HepG2 (cell line): ENCODE data around the gene NAPEPLD. TPM values are rescaled to one million over a fixed set of nuclear protein-coding genes. Genes with fewer than 3 reads are reported as not detected.
A peak's percentile ranks its signal among the peaks of the same experiment; 100 is the strongest.

Experiments
- ATAC-seq: fragments of 200-7000 bp; cut with Tn5 transposase; 3 replicates; pipeline ENCODE4 v1.9.1; 2020; ENCODE audit warnings: mild to moderate bottlenecking, moderate library complexity
- BruUV-seq: library from RNA; stranded (reverse); fragments of 400-500 nt; replicated peaks from 2 replicates; lab custom pipeline; 2021; lab: Mats Ljungman, UMichigan
- CTCF ChIA-PET: fragments of 300-600 bp; formaldehyde crosslinking; extraction: SDS; loops from one replicate; lab custom pipeline; 2021; ENCODE audit warnings: low total read pairs, inconsistent platforms, low intra/inter-chr PET ratio; lab: Yijun Ruan, JAX
- POLR2A ChIA-PET: fragments of 350-600 bp; sonication (Branson Sonifier 250); formaldehyde crosslinking; loops from one replicate; lab custom pipeline; 2020; ENCODE audit warnings: antibody characterized with exemption, inconsistent platforms; lab: Yijun Ruan, JAX
- DNase-seq: peaks from one replicate; pipeline ENCODE4 v3.0.0-alpha.2; 2015; ENCODE audit warnings: low spot score
- FAIRE-seq: peaks from 3 replicates; lab custom pipeline; 2011; peaks lifted over from hg19 to GRCh38; lab: Jason Lieb, UNC
- H2AFZ ChIP-seq: one replicate; pipeline ENCODE4 v1.6.1; 2011; ENCODE audit warnings: low read length, inconsistent platforms
- H3K27ac ChIP-seq: fragments of 300-600 bp; 3 replicates; pipeline ENCODE4 v1.8.0; 2011; ENCODE audit warnings: mixed run types, mild to moderate bottlenecking, mixed read lengths, low read length, inconsistent platforms; ENCODE audit not compliant: insufficient read depth; ENCODE audit errors: extremely low read length
- H3K27me3 ChIP-seq, 2 experiments: fragments of 200-600 bp in 1 of 2; 2 replicates in 1 of 2; 3 replicates in 1 of 2; pipeline versions ENCODE4 v1.6.0 to v1.8.0; 2011; ENCODE audit warnings: low read length in 2 of 2, mild to moderate bottlenecking in 2 of 2, moderate library complexity in 2 of 2, inconsistent platforms in 1 of 2; ENCODE audit not compliant: insufficient read depth in 2 of 2, control insufficient read depth in 1 of 2
- H3K36me3 ChIP-seq, 2 experiments: fragments of 200-600 bp in 1 of 2; replicated peaks in 1 of 2; 2 replicates in 1 of 2; 3 replicates in 1 of 2; pipeline versions ENCODE4 v1.5.1 to v1.8.0; 2011; ENCODE audit warnings: low read length in 2 of 2, inconsistent platforms in 1 of 2; ENCODE audit not compliant: insufficient read depth in 2 of 2, control insufficient read depth in 1 of 2
- H3K4me1 ChIP-seq: 2 replicates; pipeline ENCODE4 v1.5.1; 2012; ENCODE audit warnings: low read length, inconsistent platforms; ENCODE audit not compliant: insufficient read depth
- H3K4me2 ChIP-seq: 2 replicates; pipeline ENCODE4 v1.6.0; 2011; ENCODE audit warnings: low read depth, low read length, inconsistent platforms
- H3K4me3 ChIP-seq, 3 experiments: fragments of 200-600 bp in 1 of 3; sonication (generic), shearing (Covaris generic) in 1 of 3; replicated peaks in 1 of 3; 2 replicates each; pipeline ENCODE4 v1.5.1; 2011 to 2016; ENCODE audit warnings: low read length in 3 of 3, inconsistent platforms in 2 of 3, low read depth in 2 of 3, mild to moderate bottlenecking in 2 of 3, control low read depth in 1 of 3, mixed read lengths in 1 of 3; ENCODE audit not compliant: insufficient read depth in 1 of 3
- H3K79me2 ChIP-seq: one replicate; pipeline ENCODE4 v1.6.1; 2011; ENCODE audit warnings: low read length, inconsistent platforms; ENCODE audit not compliant: insufficient read depth
- H3K9ac ChIP-seq: 2 replicates; pipeline ENCODE4 v1.6.0; 2011; ENCODE audit warnings: mild to moderate bottlenecking, low read depth, low read length, inconsistent platforms; ENCODE audit not compliant: insufficient read depth
- H3K9me3 ChIP-seq: 2 replicates; pipeline ENCODE4 v1.5.1; 2012; ENCODE audit warnings: mild to moderate bottlenecking, low read length
- H4K20me1 ChIP-seq: 2 replicates; pipeline ENCODE4 v1.6.0; 2011; ENCODE audit warnings: inconsistent platforms, mild to moderate bottlenecking, low read length, moderate library complexity; ENCODE audit not compliant: insufficient read depth
- AGO1 ChIP-seq: fragments of 200-400 bp; formaldehyde crosslinking; IDR thresholded peaks from 2 replicates; pipeline ENCODE4 v1.6.1; 2017; ENCODE audit warnings: mild to moderate bottlenecking, low read depth, low read length, moderate library complexity; ENCODE audit not compliant: poor library complexity, severe bottlenecking
- ARHGAP35 ChIP-seq: sonication (generic); formaldehyde crosslinking; IDR thresholded peaks from 2 replicates; pipeline ENCODE4 v1.9.0; 2022; ENCODE audit warnings: mild to moderate bottlenecking, inconsistent platforms, moderate library complexity, missing genetic modification reagents, borderline replicate concordance
- ASH2L ChIP-seq: fragments of 300-600, 200-600 bp; sonication (generic); IDR thresholded peaks from 2 replicates; pipeline ENCODE4 v1.7.0; 2017; ENCODE audit warnings: low read depth, mild to moderate bottlenecking, moderate library complexity, mixed read lengths, low read length; ENCODE audit not compliant: insufficient read length
- ATF1 ChIP-seq: IDR thresholded peaks from 2 replicates; pipeline ENCODE4 v1.6.1; 2016; ENCODE audit warnings: mild to moderate bottlenecking, control low read depth
- CTCF ChIP-seq: sonication (generic); formaldehyde crosslinking; IDR thresholded peaks from 2 replicates; pipeline ENCODE4 v1.5.0; 2020; ENCODE audit warnings: mild to moderate bottlenecking, missing genetic modification reagents, moderate library complexity
- ERF ChIP-seq: IDR thresholded peaks from 2 replicates; pipeline ENCODE4 v1.6.1; 2018; ENCODE audit warnings: missing biosample characterization, missing genetic modification reagents
- GFI1 ChIP-seq: sonication (generic); formaldehyde crosslinking; IDR thresholded peaks from 2 replicates; pipeline ENCODE4 v1.5.0; 2020; ENCODE audit warnings: missing genetic modification reagents, mild to moderate bottlenecking, borderline replicate concordance
- KDM3A ChIP-seq: IDR thresholded peaks from 2 replicates; pipeline ENCODE4 v1.6.1; 2018; ENCODE audit warnings: low read depth, missing compliant biosample characterization
- NFKBIZ ChIP-seq: IDR thresholded peaks from 2 replicates; pipeline ENCODE4 v1.6.1; 2018; ENCODE audit warnings: missing genetic modification reagents, missing compliant biosample characterization
- NRL ChIP-seq: sonication (generic); formaldehyde crosslinking; IDR thresholded peaks from 2 replicates; pipeline ENCODE4 v1.5.0; 2020; ENCODE audit warnings: missing genetic modification reagents, mild to moderate bottlenecking, moderate library complexity, borderline replicate concordance
- RAD21 ChIP-seq: fragments of 450-650 bp; formaldehyde crosslinking; IDR thresholded peaks from 2 replicates; pipeline ENCODE4 v1.5.0; 2020; ENCODE audit warnings: mild to moderate bottlenecking
- RFX1 ChIP-seq: fragments of 450-650 bp; IDR thresholded peaks from 2 replicates; pipeline ENCODE4 v1.6.1; 2017
- SMC3 ChIP-seq: IDR thresholded peaks from 2 replicates; pipeline ENCODE4 v1.6.1; 2011; ENCODE audit warnings: low read length, improper control_type of control experiment
- STAG1 ChIP-seq: sonication (generic); formaldehyde crosslinking; IDR thresholded peaks from 2 replicates; pipeline ENCODE4 v1.4.0; 2020; ENCODE audit warnings: missing genetic modification reagents
- XRCC5 ChIP-seq: fragments of 200-400 bp; formaldehyde crosslinking; optimal IDR thresholded peaks from 2 replicates; pipeline ENCODE3; 2017; ENCODE audit warnings: mild to moderate bottlenecking, low read length
- ZNF329 ChIP-seq: sonication (generic); formaldehyde crosslinking; IDR thresholded peaks from 2 replicates; pipeline ENCODE4 v1.9.0; 2021; ENCODE audit warnings: low read depth, mild to moderate bottlenecking, missing genetic modification reagents
- ZNF468 ChIP-seq: sonication (generic); formaldehyde crosslinking; IDR thresholded peaks from 2 replicates; pipeline ENCODE4 v1.8.0; 2022; ENCODE audit warnings: mild to moderate bottlenecking, moderate library complexity, missing genetic modification reagents
- ZNF572 ChIP-seq: sonication (generic); formaldehyde crosslinking; IDR thresholded peaks from 2 replicates; pipeline ENCODE4 v1.5.1; 2020; ENCODE audit warnings: mild to moderate bottlenecking, missing genetic modification reagents
- ZNF605 ChIP-seq: sonication (generic); formaldehyde crosslinking; IDR thresholded peaks from 2 replicates; pipeline ENCODE4 v1.8.0; 2022; ENCODE audit warnings: mild to moderate bottlenecking, missing genetic modification reagents
- WGBS: methylation state at CpG from one replicate; pipeline ENCODE4 v1.1.6; 2017; ENCODE audit warnings: low lambda C conversion rate; 5-methylcytosine and 5-hydroxymethylcytosine counted together
- in situ Hi-C: cut with HindIII; loops from 2 replicates; pipeline ENCODE4 v1.10.0; 2017; ENCODE audit warnings: low pct_unique_long_range_greater_than_20kb; ENCODE audit not compliant: extremely low pct_ligation_motif_present
- intact Hi-C: fragments of 100-400 bp; cut with micrococcal nuclease; formaldehyde crosslinking; loops from one replicate; pipeline ENCODE4 v1.10.0; 2022; ENCODE audit not compliant: unreplicated experiment
- polyA plus RNA-seq, 8 experiments: library from polyadenylated mRNA; depleted of rRNA in 3 of 8; stranded (reverse) in 7 of 8; unstranded in 1 of 8; fragments of >200 nt; fragmentation: Illumina TruSeq in 4 of 8; extraction: Trizol in 4 of 8; gene quantifications; 2 replicates each; pipeline versions ENCODE4 v1.2.1 to v1.2.3, GENCODE V29; 2011 to 2016; ENCODE audit warnings: low read depth in 4 of 8, missing spikeins in 1 of 8, mixed read lengths in 1 of 8; ENCODE audit not compliant: insufficient read depth in 1 of 8
- total RNA-seq, 5 experiments: library from RNA; depleted of rRNA; stranded (reverse); fragments of >200 nt; fragmentation: Illumina TruSeq; extraction: Trizol; gene quantifications; 2 replicates each; pipeline ENCODE4 v1.2.3, GENCODE V29; 2016; ENCODE audit warnings: low read depth in 1 of 5

NAPEPLD gene
- total and polyA plus RNA-seq, 2 of the 13 experiments (the other 11 are each of a cell fraction or from before 2014, with no cell fraction given), result 3.4 to 5.6 TPM

DNA sequence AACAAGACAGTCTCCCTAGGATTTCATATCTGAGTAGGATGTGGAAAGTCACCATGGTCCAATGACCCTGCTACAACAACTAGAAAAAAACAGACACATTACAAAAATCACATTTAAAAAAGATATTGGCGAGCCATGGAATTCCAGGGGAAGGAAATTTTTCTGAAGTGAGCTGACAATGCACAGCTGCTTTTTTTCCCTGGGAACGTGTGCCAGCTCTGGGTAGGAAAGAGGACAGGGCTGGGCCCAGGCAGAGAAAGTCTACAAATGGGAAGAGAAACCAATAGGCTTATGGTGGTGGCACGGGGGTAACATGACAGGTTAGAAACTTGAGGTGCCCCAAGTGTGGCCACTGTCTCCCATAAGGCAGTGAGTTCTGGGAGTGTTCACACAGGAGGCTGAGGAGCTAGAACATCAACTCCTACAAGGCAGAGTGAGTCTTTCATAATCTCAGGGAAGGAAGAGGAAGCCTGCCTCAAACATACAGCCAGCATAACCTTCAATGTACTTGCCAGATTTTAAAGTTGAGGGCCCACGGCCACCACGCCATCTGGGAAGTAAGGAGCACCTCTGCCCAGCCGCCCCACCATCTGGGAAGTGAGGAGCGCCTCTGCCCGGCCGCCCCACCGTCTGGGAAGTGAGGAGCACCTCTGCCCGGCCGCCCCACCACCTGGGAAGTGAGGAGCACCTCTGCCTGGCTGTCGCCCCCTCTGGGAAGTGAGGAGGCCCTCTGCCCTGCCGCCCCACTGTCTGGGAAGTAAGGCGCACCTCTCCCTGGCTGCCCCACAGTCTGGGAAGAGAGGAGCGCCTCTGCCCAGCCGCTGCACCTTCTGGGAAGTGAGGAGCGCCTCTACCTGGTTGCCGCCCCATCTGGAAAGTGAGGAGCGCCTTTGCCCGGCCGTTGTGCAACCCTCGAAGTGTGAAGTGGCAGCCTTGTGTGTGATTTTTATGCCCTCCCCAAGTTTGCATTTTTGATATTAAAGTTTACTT, 80.2 kb downstream of the NAPEPLD start (continued):
- no peak for TF ChIP-seq NFKBIZ (CRISPR knock-in tag)
- no peak for TF ChIP-seq ERF (CRISPR knock-in tag)
- no peak for TF ChIP-seq KDM3A (CRISPR knock-in tag)
- TF ChIP-seq NRL (CRISPR knock-in tag), result no peak
- TF ChIP-seq ATF1 (CRISPR knock-in tag), result no peak
- TF ChIP-seq, all 625 proteins: peak for 0

DNA sequence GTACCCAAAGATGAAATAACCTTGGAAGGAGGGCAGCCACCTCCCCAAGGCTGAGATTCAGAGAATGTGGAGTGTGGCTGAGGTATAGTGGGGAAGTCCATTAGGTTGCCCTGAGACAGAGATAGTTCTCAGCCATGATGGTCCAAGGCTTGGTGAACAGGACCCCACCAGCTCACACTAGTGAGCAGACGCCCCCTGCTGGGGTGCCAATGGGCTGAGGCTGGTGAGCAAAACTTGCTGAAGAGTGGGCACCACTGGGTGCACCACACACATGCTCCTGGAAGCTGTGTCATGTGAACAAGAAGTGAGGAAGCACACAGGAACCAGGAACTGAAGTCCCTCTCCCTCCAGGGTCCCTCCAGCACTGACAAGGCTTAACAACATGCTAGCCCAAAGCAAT, 83.2 kb downstream of the NAPEPLD start:
- peak; percentile 45 for DNase-seq
- in situ Hi-C loops (loop anchor here (25.0 kb wide), 1 partner anchor 303 kb away; no protein-coding TSS in a partner anchor), intact Hi-C loops (loop anchor here (10.0 kb wide), 1 partner anchor 321 kb away; the partner anchor contains the start of gene FAM185A)
- no peak overlapping the region for H2AFZ ChIP-seq
- peak; percentile 60 for FAIRE-seq
- no peak overlapping the region for H3K4me2 ChIP-seq
- ChIA-PET CTCF (no interaction called here), POLR2A (interaction anchor here (1.1 kb wide), 1 partner anchor 9 kb away, joined by 3 read pairs; the partner anchor contains the start of genes ARMC10 and FBXL13)
- no peaks in the 10 kb centered on the region for H3K79me2 ChIP-seq
- no peak overlapping the region for H3K4me3 ChIP-seq
- ATAC-seq, result peak; percentile 94
- no peaks in the 10 kb centered on the region for H3K36me3 ChIP-seq
- WGBS, result no CpG with 5 or more reads among the region's 1 CpG
- no peaks in the 10 kb centered on the region for H3K9me3 ChIP-seq
- no peaks in the 10 kb centered on the region; the same call in 1 of the 2 replicates for H3K4me1 ChIP-seq
- no peak overlapping the region for H3K9ac ChIP-seq
- TF ChIP-seq ZNF468 (no peak), CTCF (CRISPR knock-in tag) (peak; percentile 79), RAD21 (peak; percentile 51; the same call in 1 of the 2 replicates), RFX1 (no peak), STAG1 (CRISPR knock-in tag) (peak; percentile 78), XRCC5 (peak; percentile 54), ZNF605 (CRISPR knock-in tag) (no peak), ARHGAP35 (CRISPR knock-in tag) (no peak), GFI1 (CRISPR knock-in tag) (no peak), AGO1 (no peak), ASH2L (no peak), ZNF572 (CRISPR knock-in tag) (no peak), ZNF329 (CRISPR knock-in tag) (no peak), SMC3 (peak; percentile 68)
- BruUV-seq, result no TSS peak
- no peak overlapping the region for H3K27ac ChIP-seq
- H4K20me1 ChIP-seq, result no peaks in the 10 kb centered on the region
- no peaks in the 10 kb centered on the region for H3K27me3 ChIP-seq
